Endothelial cell of umbilical vein (primary cell): ENCODE data around the gene SYAP1. TPM values are rescaled to one million over a fixed set of nuclear protein-coding genes. Genes with fewer than 3 reads are reported as not detected.

Experiments used
- BruUV-seq: library from RNA; stranded (reverse); fragments of 400-500 nt; replicated peaks from 2 replicates; lab custom pipeline; 2021; lab: Mats Ljungman, UMichigan
- CTCF ChIA-PET: fragments of 300-600, 350-600 bp; sonication (Branson Sonifier 250); formaldehyde crosslinking; loops from one replicate; lab custom pipeline; 2021; ENCODE audit warnings: antibody characterized with exemption, inconsistent platforms; lab: Charles Lee
- POLR2A ChIA-PET: fragments of 300-600, 350-600 bp; sonication (Branson Sonifier 250); formaldehyde crosslinking; loops from one replicate; lab custom pipeline; 2021; ENCODE audit warnings: antibody characterized with exemption, inconsistent platforms; lab: Charles Lee
- DNase-seq: peaks from one replicate; pipeline ENCODE4 v3.0.0-alpha.2; 2011; ENCODE audit warnings: low read depth, low spot score
- FAIRE-seq: peaks from 2 replicates; lab custom pipeline; 2011; peaks lifted over from hg19 to GRCh38; lab: Jason Lieb, UNC
- H2AFZ ChIP-seq: 2 replicates; pipeline ENCODE4 v1.6.0; 2012; ENCODE audit warnings: low read depth, low read length, control low read depth, inconsistent platforms
- H3K27ac ChIP-seq: 2 replicates; pipeline ENCODE4 v1.5.1; 2011; ENCODE audit warnings: low read depth, mild to moderate bottlenecking, control low read depth, low read length, moderate library complexity; ENCODE audit not compliant: insufficient read depth
- H3K27me3 ChIP-seq, 2 experiments: 2 replicates each; pipeline versions ENCODE4 v1.6.0 to v1.6.1; 2011; ENCODE audit warnings: low read length in 2 of 2, mixed read lengths in 1 of 2; ENCODE audit not compliant: control insufficient read depth in 2 of 2, insufficient read depth in 2 of 2
- H3K36me3 ChIP-seq, 2 experiments: 2 replicates in 1 of 2; 3 replicates in 1 of 2; pipeline ENCODE4 v1.5.1; 2011; ENCODE audit warnings: low read length in 2 of 2, mild to moderate bottlenecking in 1 of 2, moderate library complexity in 1 of 2; ENCODE audit not compliant: control insufficient read depth in 2 of 2, insufficient read depth in 2 of 2; ENCODE audit errors: extremely low read depth in 1 of 2
- H3K4me1 ChIP-seq: 3 replicates; pipeline ENCODE4 v1.5.1; 2011; ENCODE audit warnings: mild to moderate bottlenecking, low read length; ENCODE audit not compliant: control insufficient read depth, insufficient read depth; ENCODE audit errors: extremely low read depth
- H3K4me2 ChIP-seq: 2 replicates; pipeline ENCODE4 v1.6.1; 2011; ENCODE audit warnings: low read length, control low read depth, mixed read lengths; ENCODE audit not compliant: insufficient read depth
- H3K4me3 ChIP-seq, 3 experiments: fragments of 200-600 bp in 1 of 3; sonication (generic), shearing (Covaris generic) in 1 of 3; replicated peaks in 1 of 3; 2 replicates each; pipeline ENCODE4 v1.5.1; 2011 to 2016; ENCODE audit warnings: control low read depth in 3 of 3, low read length in 3 of 3, mild to moderate bottlenecking in 2 of 3, inconsistent platforms in 1 of 3, low read depth in 1 of 3, moderate library complexity in 1 of 3; ENCODE audit not compliant: insufficient read depth in 1 of 3
- H3K79me2 ChIP-seq: 2 replicates; pipeline ENCODE4 v1.6.0; 2012; ENCODE audit warnings: low read length, inconsistent platforms; ENCODE audit not compliant: control insufficient read depth, insufficient read depth
- H3K9ac ChIP-seq: replicated peaks from 2 replicates; pipeline ENCODE3; 2011; ENCODE audit warnings: low read length, control low read depth; ENCODE audit not compliant: insufficient read depth; ENCODE audit errors: extremely low read depth
- H3K9me1 ChIP-seq: replicated peaks from 3 replicates; pipeline ENCODE4 v1.6.0; 2011; ENCODE audit warnings: mild to moderate bottlenecking, low read length; ENCODE audit not compliant: control insufficient read depth, insufficient read depth; ENCODE audit errors: extremely low read depth
- H3K9me3 ChIP-seq: replicated peaks from 2 replicates; pipeline ENCODE4 v1.5.1; 2012; ENCODE audit warnings: low read length, inconsistent platforms; ENCODE audit not compliant: control insufficient read depth, insufficient read depth
- H4K20me1 ChIP-seq: replicated peaks from 2 replicates; pipeline ENCODE3; 2011; ENCODE audit warnings: mild to moderate bottlenecking, low read length; ENCODE audit not compliant: control insufficient read depth, insufficient read depth; ENCODE audit errors: extremely low read depth
- EZH2 ChIP-seq: IDR thresholded peaks from 2 replicates; pipeline ENCODE4 v1.6.1; 2012; ENCODE audit warnings: borderline replicate concordance, low read depth, mild to moderate bottlenecking, moderate library complexity, low read length, inconsistent platforms; ENCODE audit not compliant: severe bottlenecking
- FOS ChIP-seq: IDR thresholded peaks from 2 replicates; pipeline ENCODE4 v1.6.1; 2011; ENCODE audit warnings: mild to moderate bottlenecking, low read length, moderate library complexity, borderline replicate concordance; ENCODE audit not compliant: insufficient read depth
- GATA2 ChIP-seq: IDR thresholded peaks from 2 replicates; pipeline ENCODE4 v1.7.0; 2011; ENCODE audit warnings: low read depth, mild to moderate bottlenecking, moderate library complexity, mixed read lengths, low read length; ENCODE audit not compliant: insufficient read length, insufficient read depth
- JUN ChIP-seq: IDR thresholded peaks from 2 replicates; pipeline ENCODE4 v1.6.1; 2011; ENCODE audit warnings: borderline replicate concordance, low read depth; ENCODE audit not compliant: insufficient read length, insufficient read depth
- MAX ChIP-seq: IDR thresholded peaks from 2 replicates; pipeline ENCODE4 v1.6.1; 2011; ENCODE audit not compliant: insufficient read depth, insufficient read length
- MYC ChIP-seq: IDR thresholded peaks from one replicate; pipeline ENCODE4 v1.6.1; 2011; ENCODE audit warnings: mild to moderate bottlenecking, low read depth, low read length
- POLR2A ChIP-seq: IDR thresholded peaks from 2 replicates; pipeline ENCODE4 v1.6.1; 2012; ENCODE audit warnings: low read depth, mild to moderate bottlenecking, control low read depth, low read length
- POLR2AphosphoS5 ChIP-seq: IDR thresholded peaks from 2 replicates; pipeline ENCODE4 v1.6.1; 2012; ENCODE audit warnings: low read depth, mild to moderate bottlenecking, control low read depth, low read length, moderate library complexity; ENCODE audit not compliant: insufficient read depth
- dilution Hi-C: fragments of 300-500 bp; cut with MboI; formaldehyde crosslinking; loops from one replicate; pipeline ENCODE4 v1.15.0; 2019; ENCODE audit warnings: low sequenced_read_pairs; ENCODE audit not compliant: extremely low pct_ligation_motif_present
- intact Hi-C: fragments of 100-400 bp; cut with micrococcal nuclease; formaldehyde crosslinking; loops from one replicate; pipeline ENCODE4 v1.10.0; 2022
- polyA plus RNA-seq, 4 experiments: library from polyadenylated mRNA; depleted of rRNA in 3 of 4; stranded (reverse) in 3 of 4; unstranded in 1 of 4; fragments of >200 nt; gene quantifications; 2 replicates each; pipeline versions ENCODE4 v1.2.1 to v1.2.3, GENCODE V29; 2011 to 2012; ENCODE audit warnings: missing spikeins in 1 of 4
- total RNA-seq: library from RNA; stranded (reverse); gene quantifications from 2 replicates; pipeline ENCODE4 v1.2.3, GENCODE V29; 2021
- TF ChIP-seq, protein P1 (sequence below), 2 donors: IDR thresholded peaks; 1 replicate in 1 of 2; 2 replicates in 1 of 2; pipeline ENCODE4 v1.5.1; 2011; ENCODE audit warnings: low read length in 2 of 2, mild to moderate bottlenecking in 2 of 2, moderate library complexity in 2 of 2, control low read depth in 1 of 2, inconsistent platforms in 1 of 2, low read depth in 1 of 2; ENCODE audit not compliant: insufficient read depth in 1 of 2; ENCODE audit errors: extremely low read depth in 1 of 2

The SYAP1 gene
- total and polyA plus RNA-seq, 2 donors (not counting 3 experiments of a cell fraction or from before 2014, with no cell fraction given), result 3.4 to 21.9 TPM

- no peak overlapping the region for H2AFZ ChIP-seq
- H3K4me3 ChIP-seq, result no peak overlapping the region
- dilution Hi-C loops (no loop called here), intact Hi-C loops (no loop called here)
- ChIA-PET POLR2A (no interaction called here), CTCF (no interaction called here)
- H3K4me2 ChIP-seq, result no peak overlapping the region
- no peak for DNase-seq
- BruUV-seq, result no TSS peak
- H3K9me1 ChIP-seq, result no peaks in the 10 kb centered on the region
- no peaks in the 10 kb centered on the region for H3K4me1 ChIP-seq
- no peak overlapping the region for H3K9ac ChIP-seq
- FAIRE-seq, result no peak
- H4K20me1 ChIP-seq, result no peaks in the 10 kb centered on the region
- no peak overlapping the region for H3K27ac ChIP-seq
- H3K36me3 ChIP-seq, result no peaks in the 10 kb centered on the region
- no peaks in the 10 kb centered on the region for H3K9me3 ChIP-seq
- TF ChIP-seq GATA2 (no peak), FOS (no peak), JUN (no peak), POLR2A (no peak), EZH2 (no peak), MAX (no peak), POLR2AphosphoS5 (no peak), MYC (no peak)
- TF ChIP-seq, protein P1, sequence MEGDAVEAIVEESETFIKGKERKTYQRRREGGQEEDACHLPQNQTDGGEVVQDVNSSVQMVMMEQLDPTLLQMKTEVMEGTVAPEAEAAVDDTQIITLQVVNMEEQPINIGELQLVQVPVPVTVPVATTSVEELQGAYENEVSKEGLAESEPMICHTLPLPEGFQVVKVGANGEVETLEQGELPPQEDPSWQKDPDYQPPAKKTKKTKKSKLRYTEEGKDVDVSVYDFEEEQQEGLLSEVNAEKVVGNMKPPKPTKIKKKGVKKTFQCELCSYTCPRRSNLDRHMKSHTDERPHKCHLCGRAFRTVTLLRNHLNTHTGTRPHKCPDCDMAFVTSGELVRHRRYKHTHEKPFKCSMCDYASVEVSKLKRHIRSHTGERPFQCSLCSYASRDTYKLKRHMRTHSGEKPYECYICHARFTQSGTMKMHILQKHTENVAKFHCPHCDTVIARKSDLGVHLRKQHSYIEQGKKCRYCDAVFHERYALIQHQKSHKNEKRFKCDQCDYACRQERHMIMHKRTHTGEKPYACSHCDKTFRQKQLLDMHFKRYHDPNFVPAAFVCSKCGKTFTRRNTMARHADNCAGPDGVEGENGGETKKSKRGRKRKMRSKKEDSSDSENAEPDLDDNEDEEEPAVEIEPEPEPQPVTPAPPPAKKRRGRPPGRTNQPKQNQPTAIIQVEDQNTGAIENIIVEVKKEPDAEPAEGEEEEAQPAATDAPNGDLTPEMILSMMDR (IDR thresholded peaks at IDR 0.05; ENCODE audit: extremely low read depth in 1 of 2, insufficient read depth in 1 of 2, low read depth in 1 of 2, low read length in 2 of 2), result no peak
- H3K79me2 ChIP-seq, result no peaks in the 10 kb centered on the region
- no peaks in the 10 kb centered on the region for H3K27me3 ChIP-seq
Measured at GRCh38 chrX:16774746-16775145, 55.3 kb downstream of the SYAP1 start.
